Naive thymus-derived CD4-positive, alpha-beta T cell (primary cell): Measurements from ENCODE around the gene GRIA1. TPM values are rescaled to one million over a fixed set of nuclear protein-coding genes. Genes with fewer than 3 reads are reported as not detected.

ENCODE experiments used
- ATAC-seq: fragments of 150-1000 bp; cut with Tn5 transposase; 2 replicates; pipeline ENCODE4 v1.10.0; 2021; ENCODE audit warnings: mild to moderate bottlenecking, moderate library complexity
- CTCF ChIA-PET: fragments of 350-600 bp; sonication (Branson Sonifier 250); formaldehyde crosslinking; loops from one replicate; lab custom pipeline; 2021; ENCODE audit warnings: antibody characterized with exemption; lab: Charles Lee
- POLR2A ChIA-PET: fragments of 350-600 bp; sonication (Branson Sonifier 250); formaldehyde crosslinking; loops from one replicate; lab custom pipeline; 2021; ENCODE audit warnings: antibody characterized with exemption, inconsistent platforms; lab: Charles Lee
- DNase-seq, 9 donors: peaks; one replicate each; pipeline versions ENCODE4 v3.0.0 to v3.0.0-alpha.2; 2020 to 2022; ENCODE audit warnings: mixed read lengths in 1 of 9
- H3K27ac ChIP-seq: one replicate; pipeline ENCODE4 v1.7.0; 2013; ENCODE audit warnings: mild to moderate bottlenecking, low read depth, low read length, moderate library complexity
- H3K27me3 ChIP-seq, 2 donors: one replicate each; pipeline ENCODE4 v1.7.0; 2013; ENCODE audit warnings: low read length in 2 of 2, mild to moderate bottlenecking in 2 of 2, moderate library complexity in 2 of 2; ENCODE audit not compliant: control insufficient read depth in 2 of 2, insufficient read depth in 2 of 2
- H3K36me3 ChIP-seq, 3 experiments: 1 replicate in 2 of 3; 2 replicates in 1 of 3; pipeline ENCODE4 v1.7.0; 2013; ENCODE audit warnings: low read length in 3 of 3, mild to moderate bottlenecking in 3 of 3, moderate library complexity in 1 of 3; ENCODE audit not compliant: insufficient read depth in 3 of 3, control insufficient read depth in 2 of 3
- H3K4me1 ChIP-seq, 2 donors: one replicate each; pipeline ENCODE4 v1.7.0; 2013; ENCODE audit warnings: low read length in 2 of 2, mild to moderate bottlenecking in 2 of 2, moderate library complexity in 1 of 2; ENCODE audit not compliant: control insufficient read depth in 2 of 2, insufficient read depth in 2 of 2
- H3K4me3 ChIP-seq: 2 replicates; pipeline ENCODE4 v1.7.0; 2013; ENCODE audit warnings: mild to moderate bottlenecking, low read length
- H3K9me3 ChIP-seq, 3 experiments: 1 replicate in 2 of 3; 2 replicates in 1 of 3; pipeline ENCODE4 v1.7.0; 2013; ENCODE audit warnings: low read length in 3 of 3; ENCODE audit not compliant: control insufficient read depth in 2 of 3
- H3K27ac Mint-ChIP-seq, 9 donors: one replicate each; pipeline ENCODE4 v1.8.0; 2020 to 2022; ENCODE audit warnings: mixed read lengths in 9 of 9, mild to moderate bottlenecking in 8 of 9, moderate library complexity in 5 of 9, inconsistent platforms in 2 of 9
- H3K27me3 Mint-ChIP-seq, 5 donors: one replicate each; pipeline ENCODE4 v1.8.0; 2021 to 2022; ENCODE audit warnings: mixed read lengths in 5 of 5, mild to moderate bottlenecking in 1 of 5
- H3K36me3 Mint-ChIP-seq, 5 donors: one replicate each; pipeline ENCODE4 v1.8.0; 2020 to 2022; ENCODE audit warnings: mixed read lengths in 5 of 5, mild to moderate bottlenecking in 3 of 5, inconsistent platforms in 1 of 5
- H3K4me1 Mint-ChIP-seq, 7 donors: one replicate each; pipeline ENCODE4 v1.8.0; 2020 to 2022; ENCODE audit warnings: mixed read lengths in 7 of 7, mild to moderate bottlenecking in 3 of 7, inconsistent platforms in 1 of 7
- H3K4me3 Mint-ChIP-seq, 10 donors: one replicate each; pipeline ENCODE4 v1.8.0; 2020 to 2022; ENCODE audit warnings: mild to moderate bottlenecking in 10 of 10, mixed read lengths in 10 of 10, moderate library complexity in 6 of 10, inconsistent platforms in 2 of 10
- H3K9me3 Mint-ChIP-seq, 11 donors: one replicate each; pipeline ENCODE4 v1.8.0; 2020 to 2022; ENCODE audit warnings: mixed read lengths in 11 of 11, mild to moderate bottlenecking in 4 of 11, inconsistent platforms in 1 of 11, moderate library complexity in 1 of 11
- intact Hi-C, 2 donors: fragments of 100-400 bp; cut with micrococcal nuclease; formaldehyde crosslinking; loops; one replicate each; pipeline ENCODE4 v1.15.1; 2023
- polyA plus RNA-seq, 2 donors: library from polyadenylated mRNA; unstranded; fragments of 300-500 nt; fragmentation: Illumina TruSeq; gene quantifications; one replicate each; pipeline ENCODE4 v1.2.3, GENCODE V29; 2021
- total RNA-seq, 6 experiments: library from RNA in 5 of 6; stranded (reverse) in 5 of 6; gene quantifications; 1 replicate in 5 of 6; 2 replicates in 1 of 6; pipeline ENCODE4 v1.2.3 and lab custom pipeline; 2021 to 2026

GRIA1 gene
- total and polyA plus RNA-seq, 7 experiments from 2014 or later = not detected

- Mint-ChIP-seq H3K4me3 (no peak overlapping the region), H3K27me3 (peaks cover 0 to 17% (median 7%) of the 10 kb centered on the region in 5 donors), H3K9me3 (peaks cover 0 to 9% (median 0%) of the 10 kb centered on the region in 11 donors), H3K27ac (no peak overlapping the region), H3K4me1 (no peaks in the 10 kb centered on the region), H3K36me3 (peaks cover 0 to 3% (median 0%) of the 10 kb centered on the region in 5 donors)
- H3K4me3 ChIP-seq = no peak overlapping the region
- no peaks in the 10 kb centered on the region for H3K27me3 ChIP-seq
- ChIA-PET CTCF (no interaction called here), POLR2A (no interaction called here)
- H3K9me3 ChIP-seq = no peaks in the 10 kb centered on the region
- ATAC-seq (no peak), DNase-seq (no peak)
- intact Hi-C loops = no loop called here
- H3K4me1 ChIP-seq = no peaks in the 10 kb centered on the region
- no peaks in the 10 kb centered on the region for H3K36me3 ChIP-seq
- H3K27ac ChIP-seq = no peak overlapping the region
Measured at GRCh38 chr5:153613672-153614071, 123.2 kb downstream of the GRIA1 start.

DNA sequence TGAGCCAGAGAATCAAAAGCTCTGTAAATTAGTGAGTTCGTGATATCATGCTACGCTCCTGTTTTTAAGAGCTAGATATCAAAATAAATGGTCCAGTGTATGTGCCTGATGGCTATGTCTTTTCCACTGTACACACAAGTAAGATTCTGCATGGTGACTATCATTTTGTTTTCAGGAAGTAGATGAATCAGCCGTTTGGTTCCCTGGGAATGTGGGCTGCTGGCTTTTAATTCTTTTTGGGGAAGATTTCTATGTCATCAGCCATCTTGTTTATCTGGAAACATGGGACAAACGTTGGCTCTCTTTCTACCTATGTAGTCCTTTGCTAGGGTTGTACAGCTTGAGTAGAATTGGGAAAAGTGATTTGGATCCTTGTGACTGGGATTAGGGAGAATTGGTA, 126.7 kb downstream of the GRIA1 start:
- Histone ChIP-seq H3K9me3 (no peaks in the 10 kb centered on the region), H3K4me1 (no peaks in the 10 kb centered on the region), H3K27me3 (no peaks in the 10 kb centered on the region), H3K4me3 (no peak overlapping the region), H3K27ac (no peak overlapping the region), H3K36me3 (no peaks in the 10 kb centered on the region)
- ChIA-PET CTCF (no interaction called here), POLR2A (no interaction called here)
- peaks cover 0 to 3% (median 0%) of the 10 kb centered on the region in 5 donors for H3K36me3 Mint-ChIP-seq
- intact Hi-C loops = no loop called here
- ATAC-seq (no peak), DNase-seq (no peak)
- H3K4me3 Mint-ChIP-seq = no peak overlapping the region
- H3K9me3 Mint-ChIP-seq = peaks cover 0 to 10% (median 0%) of the 10 kb centered on the region in 11 donors
- H3K27me3 Mint-ChIP-seq = peaks cover 0 to 20% (median 17%) of the 10 kb centered on the region in 5 donors
- H3K27ac Mint-ChIP-seq = no peak overlapping the region
- H3K4me1 Mint-ChIP-seq = no peaks in the 10 kb centered on the region

GRCh38 chr5:153618307-153618706, 127.8 kb downstream of the GRIA1 start:
- Mint-ChIP-seq H3K27ac (no peak overlapping the region), H3K27me3 (peaks cover 0 to 20% (median 16%) of the 10 kb centered on the region in 5 donors), H3K4me1 (no peaks in the 10 kb centered on the region), H3K4me3 (no peak overlapping the region), H3K36me3 (peaks cover 0 to 3% (median 0%) of the 10 kb centered on the region in 5 donors), H3K9me3 (peaks cover 0 to 10% (median 0%) of the 10 kb centered on the region in 11 donors)
- Histone ChIP-seq H3K9me3 (no peaks in the 10 kb centered on the region), H3K27me3 (no peaks in the 10 kb centered on the region), H3K4me3 (no peak overlapping the region), H3K27ac (no peak overlapping the region), H3K36me3 (no peaks in the 10 kb centered on the region), H3K4me1 (no peaks in the 10 kb centered on the region)
- ATAC-seq = no peak
- DNase-seq = no peak
- ChIA-PET CTCF (no interaction called here), POLR2A (no interaction called here)
- intact Hi-C loops = no loop called here

DNA sequence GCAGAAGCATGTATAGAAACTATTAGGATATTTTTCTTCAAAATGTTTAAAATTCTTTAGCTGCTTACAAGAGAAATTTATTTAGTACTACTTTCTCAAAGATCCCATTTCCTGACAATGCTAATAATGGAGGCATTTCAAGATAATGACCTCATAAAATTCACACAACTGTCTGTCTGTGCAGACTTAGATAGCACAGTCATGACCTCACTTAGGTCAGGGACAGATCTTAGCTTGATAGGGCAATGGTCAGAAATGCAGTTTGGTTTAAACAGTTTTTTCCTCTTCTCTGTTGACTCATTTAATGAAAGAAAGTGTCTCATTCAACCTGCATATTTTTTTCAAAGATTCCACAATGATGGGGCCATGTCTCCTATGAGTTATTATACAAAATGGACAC, 128.4 kb downstream of the GRIA1 start:
- H3K27ac Mint-ChIP-seq = no peak overlapping the region
- H3K9me3 Mint-ChIP-seq = peaks cover 0 to 8% (median 0%) of the 10 kb centered on the region in 11 donors
- Histone ChIP-seq H3K4me3 (no peak overlapping the region), H3K36me3 (no peaks in the 10 kb centered on the region), H3K27me3 (no peaks in the 10 kb centered on the region), H3K27ac (no peak overlapping the region), H3K9me3 (no peaks in the 10 kb centered on the region), H3K4me1 (no peaks in the 10 kb centered on the region)
- H3K36me3 Mint-ChIP-seq = peaks cover 0 to 2% (median 0%) of the 10 kb centered on the region in 5 donors
- peaks cover 0 to 18% (median 10%) of the 10 kb centered on the region in 5 donors for H3K27me3 Mint-ChIP-seq
- H3K4me1 Mint-ChIP-seq = no peaks in the 10 kb centered on the region
- ChIA-PET CTCF (no interaction called here), POLR2A (no interaction called here)
- DNase-seq (no peak), ATAC-seq (no peak)
- intact Hi-C loops = no loop called here
- H3K4me3 Mint-ChIP-seq = no peak overlapping the region

DNA sequence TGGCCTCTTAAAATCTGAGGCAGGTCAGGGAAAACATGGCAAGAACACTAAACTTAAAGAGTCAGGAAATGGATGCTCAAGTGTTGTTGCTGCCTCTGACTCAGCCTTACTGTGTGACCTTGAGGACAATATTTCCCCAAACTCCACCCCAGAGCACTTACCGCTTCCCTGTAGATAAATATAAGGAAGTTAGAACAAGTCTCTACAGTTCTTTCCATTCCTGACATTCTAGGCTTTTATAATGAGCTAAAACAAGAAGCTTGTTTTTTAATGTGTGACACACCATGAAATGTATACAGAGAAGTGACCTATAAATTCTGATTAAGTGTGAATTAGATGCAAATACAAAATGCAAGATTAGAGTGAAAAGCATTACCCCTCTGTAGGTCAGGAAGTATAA, 129.3 kb downstream of the GRIA1 start:
- ATAC-seq (no peak), DNase-seq (no peak)
- Histone ChIP-seq H3K9me3 (no peaks in the 10 kb centered on the region), H3K27ac (no peak overlapping the region), H3K27me3 (no peaks in the 10 kb centered on the region), H3K4me1 (no peaks in the 10 kb centered on the region), H3K4me3 (no peak overlapping the region), H3K36me3 (no peaks in the 10 kb centered on the region)
- Mint-ChIP-seq H3K27me3 (peaks cover 0 to 21% (median 6%) of the 10 kb centered on the region in 5 donors), H3K4me3 (no peak overlapping the region), H3K4me1 (no peaks in the 10 kb centered on the region), H3K9me3 (peaks cover 0 to 7% (median 0%) of the 10 kb centered on the region in 11 donors), H3K36me3 (no peaks in the 10 kb centered on the region), H3K27ac (no peak overlapping the region)
- intact Hi-C loops = no loop called here
- CTCF ChIA-PET = no interaction called here
- POLR2A ChIA-PET = no interaction called here

DNA sequence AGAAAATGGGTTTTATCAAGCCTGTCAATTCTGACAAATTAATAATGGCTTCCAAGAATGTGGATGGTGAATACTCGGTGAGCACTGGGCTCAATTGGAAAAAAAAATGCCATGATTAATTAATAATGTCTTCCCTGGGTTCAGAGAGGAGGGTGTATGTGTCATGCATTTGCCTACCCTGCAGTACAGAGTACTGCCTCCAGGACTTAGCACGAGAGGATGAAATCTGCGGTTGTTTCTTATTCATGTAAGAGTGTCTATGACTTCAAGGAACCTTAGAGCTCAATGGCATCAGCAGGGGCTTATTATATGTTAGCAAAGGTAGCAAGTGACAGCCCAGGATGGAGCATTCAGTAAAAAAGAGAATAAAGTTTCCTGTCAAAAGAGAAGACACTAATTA, 132.7 kb downstream of the GRIA1 start:
- Mint-ChIP-seq H3K9me3 (peaks cover 0 to 7% (median 0%) of the 10 kb centered on the region in 11 donors), H3K27me3 (peaks cover 0 to 26% (median 10%) of the 10 kb centered on the region in 5 donors), H3K36me3 (no peaks in the 10 kb centered on the region), H3K4me1 (no peaks in the 10 kb centered on the region), H3K4me3 (no peak overlapping the region), H3K27ac (no peak overlapping the region)
- CTCF ChIA-PET = no interaction called here
- no peaks in the 10 kb centered on the region for H3K27me3 ChIP-seq
- no peak overlapping the region for H3K4me3 ChIP-seq
- intact Hi-C loops = no loop called here
- no peaks in the 10 kb centered on the region for H3K4me1 ChIP-seq
- ATAC-seq (no peak), DNase-seq (no peak)
- no peak overlapping the region for H3K27ac ChIP-seq
- POLR2A ChIA-PET = no interaction called here
- no peaks in the 10 kb centered on the region for H3K36me3 ChIP-seq
- no peaks in the 10 kb centered on the region for H3K9me3 ChIP-seq

GRCh38 chr5:153623751-153624450, 133.4 kb downstream of the GRIA1 start:
- Mint-ChIP-seq H3K9me3 (peaks cover 0 to 7% (median 0%) of the 10 kb centered on the region in 11 donors), H3K27ac (no peak overlapping the region), H3K27me3 (peaks cover 0 to 23% (median 7%) of the 10 kb centered on the region in 5 donors), H3K4me3 (no peak overlapping the region), H3K4me1 (no peaks in the 10 kb centered on the region), H3K36me3 (no peaks in the 10 kb centered on the region)
- Histone ChIP-seq H3K9me3 (no peaks in the 10 kb centered on the region), H3K4me1 (no peaks in the 10 kb centered on the region), H3K4me3 (no peak overlapping the region), H3K27me3 (no peaks in the 10 kb centered on the region), H3K36me3 (no peaks in the 10 kb centered on the region), H3K27ac (no peak overlapping the region)
- ChIA-PET POLR2A (no interaction called here), CTCF (no interaction called here)
- no peak for ATAC-seq
- intact Hi-C loops = no loop called here
- no peak for DNase-seq
